Fibroblast of villous mesenchyme (primary cell): Measurements from ENCODE around the gene EFS. TPM values are rescaled to one million over a fixed set of nuclear protein-coding genes. Genes with fewer than 3 reads are reported as not detected.
"Not testable (repeated sequence)": the region's sequence is repeated elsewhere in the genome, so short reads cannot be mapped to it uniquely, and the experiment has no call there.

Source experiments
- DNase-seq: peaks from one replicate; pipeline ENCODE4 v3.0.0-alpha.2; 2010; ENCODE audit warnings: low read depth
- H3K4me3 ChIP-seq: 2 replicates; pipeline ENCODE4 v1.5.1; 2011; ENCODE audit warnings: low read depth, mild to moderate bottlenecking, low read length
- CTCF ChIP-seq: IDR thresholded peaks from 2 replicates; pipeline ENCODE4 v1.5.1; 2012; ENCODE audit warnings: low read depth, mild to moderate bottlenecking, low read length; ENCODE audit not compliant: insufficient read depth
- total RNA-seq: library from RNA; depleted of rRNA; stranded (reverse); fragments of >200 nt; gene quantifications from 2 replicates; pipeline ENCODE4 v1.2.3, GENCODE V29; 2012

The EFS gene
- total RNA-seq, 1 donor, result 7.8 TPM

GRCh38 chr14:23326491-23327332, 38.3 kb downstream of the EFS start:
- TF ChIP-seq CTCF, result no peak
- H3K4me3 ChIP-seq, result no peak overlapping the region
- DNase-seq, result no peak

GRCh38 chr14:23325746-23326145, 39.2 kb downstream of the EFS start:
- not testable (repeated sequence) for DNase-seq, H3K4me3 ChIP-seq

GRCh38 chr14:23324993-23325392, 40.0 kb downstream of the EFS start:
- TF ChIP-seq CTCF, result no peak
- no peak overlapping the region for H3K4me3 ChIP-seq
- DNase-seq, result no peak

- peak; percentile 5 for DNase-seq
- H3K4me3 ChIP-seq, result no peak overlapping the region
- no peak for TF ChIP-seq CTCF
These were observed 40.5 kb downstream of the EFS start for GRCh38 chr14:23324455-23324846.

GRCh38 chr14:23323838-23324454, 41.0 kb downstream of the EFS start:
- no peak for DNase-seq
- TF ChIP-seq CTCF, result no peak
- no peak overlapping the region for H3K4me3 ChIP-seq

- peak overlapping the region; percentile 90 for H3K4me3 ChIP-seq
- TF ChIP-seq CTCF, result no peak
- no peak for DNase-seq
These were observed 42.1 kb downstream of the EFS start for GRCh38 chr14:23322568-23323517.
